Anterior cingulate cortex (tissue), 58 donors: ENCODE measurements around the gene GABRB3.

Experiments used
- DNase-seq, 58 donors: peaks; one replicate each; lab custom pipeline; 2025; lab: John Stamatoyannopoulos, UW

Gene GABRB3

DNA sequence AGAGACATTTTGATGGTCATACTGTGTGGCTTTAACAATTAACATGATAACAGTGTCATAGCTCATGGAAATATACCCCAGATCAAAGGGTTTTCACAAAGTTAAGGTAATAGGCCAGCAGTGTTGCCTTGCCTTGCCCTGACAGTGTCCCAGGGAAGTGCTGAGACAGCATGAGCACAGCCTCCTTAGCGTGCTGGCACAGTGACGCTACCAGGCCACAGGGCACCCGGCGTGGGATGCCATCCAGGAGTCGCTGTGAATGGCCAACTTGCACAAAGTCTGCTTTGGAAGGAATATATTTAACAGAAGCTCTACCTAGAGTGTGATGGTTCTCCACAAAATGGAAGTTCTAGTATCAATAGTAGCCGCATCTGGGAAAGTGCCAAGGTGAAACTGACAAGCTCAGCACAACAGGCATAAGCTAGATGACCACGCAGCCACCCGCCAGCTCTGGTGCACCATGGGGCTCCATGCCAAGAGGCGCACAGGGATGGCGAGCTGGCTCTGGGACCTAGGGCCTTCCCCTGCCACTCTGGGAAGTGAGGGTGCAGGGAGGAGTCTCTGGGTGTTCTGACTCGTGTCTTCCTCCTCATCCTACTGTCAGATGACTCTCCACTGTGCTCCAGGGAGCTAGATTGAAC is 86.2 kb downstream of the GABRB3 start:
- no peak for DNase-seq

GRCh38 chr15:26682598-26683164 is 90.2 kb downstream of the GABRB3 start:
- no peak for DNase-seq

DNA sequence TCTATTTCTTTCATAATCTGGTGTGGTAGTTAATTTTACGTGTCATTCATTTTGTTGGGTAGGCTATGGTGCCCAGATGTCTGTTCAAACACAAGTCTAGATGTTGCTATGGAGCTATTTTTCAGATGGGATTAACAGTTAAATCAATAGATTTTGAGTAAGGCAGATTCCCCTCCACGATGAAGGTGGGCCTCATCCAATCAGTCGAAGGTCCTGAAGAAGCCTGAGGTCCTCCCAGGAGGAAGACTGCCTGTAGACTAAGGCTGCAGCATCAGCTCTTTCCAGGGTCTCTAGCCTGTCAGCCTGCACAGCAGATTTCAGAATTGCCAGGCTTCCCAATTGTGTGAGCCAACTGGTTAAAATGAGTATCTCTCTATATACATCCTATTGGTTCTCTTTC is 92.9 kb downstream of the GABRB3 start:
- no peak for DNase-seq

DNA sequence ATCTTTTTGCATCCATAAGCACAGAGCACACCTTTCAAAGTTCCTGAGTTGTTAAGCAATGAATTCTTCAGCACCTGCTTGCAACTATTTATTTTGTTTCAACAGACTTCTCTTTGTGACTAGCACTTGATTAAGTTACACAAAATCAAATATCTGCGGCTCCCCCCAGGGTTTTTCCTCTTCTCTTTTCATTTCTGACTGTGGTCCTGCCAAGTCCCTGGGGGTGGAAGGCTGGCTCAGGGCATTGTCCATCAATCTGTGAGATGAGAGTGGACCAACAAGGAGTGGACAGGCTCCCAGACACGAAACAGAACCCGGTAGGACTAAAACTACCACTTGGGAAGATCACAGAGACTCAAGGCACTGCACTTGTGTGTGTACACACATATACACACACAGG is 96.8 kb downstream of the GABRB3 start:
- no peak for DNase-seq

- DNase-seq: no peak
These were observed 98.4 kb downstream of the GABRB3 start for GRCh38 chr15:26674467-26674866.

DNA sequence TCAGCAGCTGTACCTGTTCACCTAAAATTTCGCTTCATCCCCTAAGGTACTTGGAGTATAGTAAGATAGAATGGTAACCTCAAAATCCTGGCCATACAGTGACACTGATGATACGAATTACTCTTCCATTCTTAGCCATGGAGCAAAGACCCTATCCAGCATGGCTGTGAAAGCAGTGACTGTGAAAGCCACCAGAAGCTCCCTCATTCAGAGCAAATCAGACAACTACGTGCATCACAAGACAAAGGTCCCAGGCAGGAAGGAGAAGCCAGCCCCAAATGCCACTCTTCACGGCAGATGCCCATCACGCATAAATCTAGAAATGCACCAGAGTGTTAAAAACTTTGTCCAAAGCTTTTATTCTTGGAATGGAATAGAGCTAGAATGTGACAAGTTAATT is 99.4 kb downstream of the GABRB3 start:
- no peak for DNase-seq

DNA sequence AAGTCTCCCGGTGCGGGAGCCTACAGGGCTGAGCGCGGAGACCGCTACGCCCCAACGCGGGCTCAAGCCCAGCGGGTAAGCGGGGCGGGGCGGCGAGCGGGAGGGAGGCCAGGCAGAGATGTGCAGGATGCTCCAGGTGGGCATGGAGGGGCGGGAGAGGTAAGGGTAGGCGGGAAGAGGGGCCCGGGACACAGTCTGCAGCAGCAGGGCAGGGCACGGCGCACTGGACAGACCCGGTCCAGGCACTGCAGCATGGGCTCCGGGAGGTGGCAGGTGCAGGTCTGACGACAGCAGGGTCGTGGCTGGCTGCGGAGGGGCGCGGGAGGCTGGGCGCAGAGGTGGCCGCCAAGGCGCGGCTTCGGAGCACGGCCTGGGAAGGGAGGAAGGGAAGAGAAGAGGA is 102.8 kb downstream of the GABRB3 start:
- no peak for DNase-seq

DNA sequence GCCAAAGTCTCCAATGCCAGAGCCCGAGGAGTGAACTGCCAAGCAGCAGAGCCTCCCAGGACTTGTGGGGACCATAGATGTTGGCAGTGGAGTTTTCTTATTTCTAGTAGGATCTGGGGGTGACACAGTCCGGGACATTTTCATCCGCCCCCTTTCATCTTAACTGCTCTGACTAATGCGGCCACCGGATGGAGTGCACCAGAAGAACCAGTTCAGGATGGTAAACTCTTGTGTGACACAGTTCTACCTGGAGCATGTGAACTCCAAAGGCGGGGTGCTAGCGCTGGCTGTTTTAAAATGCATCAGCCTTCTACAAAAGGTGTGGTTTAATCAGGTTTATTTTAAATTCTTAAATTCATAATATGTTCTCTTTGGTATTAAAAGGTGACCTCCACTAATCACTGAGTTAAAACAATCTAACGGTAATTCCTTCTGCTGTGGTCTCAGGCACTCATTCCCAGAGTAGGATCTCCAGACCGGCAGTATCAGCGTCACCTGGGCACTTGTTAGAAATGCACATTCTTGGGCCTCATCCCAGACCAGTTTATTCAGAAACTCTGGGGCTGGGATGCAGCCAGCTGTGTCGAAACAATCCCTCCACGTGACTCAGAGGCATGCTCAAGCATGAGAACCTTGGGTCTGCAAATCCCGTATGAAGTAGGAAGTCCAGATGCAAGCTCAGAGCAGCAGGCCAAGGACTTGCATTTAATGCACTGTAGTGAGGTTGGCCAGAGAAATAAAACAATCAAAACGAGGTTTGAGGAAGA is 105.5 kb downstream of the GABRB3 start:
- DNase-seq: peak in 17 of 58 donors; percentile 4 to 68 (median 24)

- DNase-seq: peak in 1 of 58 donors; percentile 2
These were observed 106.7 kb downstream of the GABRB3 start for GRCh38 chr15:26665957-26666791.

- DNase-seq: peak in 1 of 58 donors; percentile 29
These were observed 110.6 kb downstream of the GABRB3 start for GRCh38 chr15:26662283-26662682.

DNA sequence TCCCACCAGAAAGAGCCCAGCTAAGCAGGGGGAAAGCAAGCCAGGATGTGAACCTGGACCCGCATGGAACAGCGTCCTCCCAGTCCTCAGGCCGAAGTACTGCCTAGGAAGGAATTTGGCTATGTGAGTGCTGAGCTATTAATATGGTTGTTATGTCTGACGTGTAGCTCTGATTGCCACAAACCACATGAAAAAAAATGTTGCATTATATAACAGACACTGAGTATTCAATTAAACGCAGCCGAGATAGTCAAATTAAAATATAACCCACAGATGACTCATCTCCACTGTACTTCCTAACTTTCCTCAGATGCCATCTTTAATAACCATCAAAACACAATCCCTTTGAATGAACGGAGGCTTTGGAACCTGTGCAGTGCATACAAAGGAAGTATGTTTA is 111.1 kb downstream of the GABRB3 start:
- DNase-seq: peak in 2 of 58 donors; percentile 17 to 18

GRCh38 chr15:26661107-26661506 is 111.8 kb downstream of the GABRB3 start:
- no peak for DNase-seq

DNA sequence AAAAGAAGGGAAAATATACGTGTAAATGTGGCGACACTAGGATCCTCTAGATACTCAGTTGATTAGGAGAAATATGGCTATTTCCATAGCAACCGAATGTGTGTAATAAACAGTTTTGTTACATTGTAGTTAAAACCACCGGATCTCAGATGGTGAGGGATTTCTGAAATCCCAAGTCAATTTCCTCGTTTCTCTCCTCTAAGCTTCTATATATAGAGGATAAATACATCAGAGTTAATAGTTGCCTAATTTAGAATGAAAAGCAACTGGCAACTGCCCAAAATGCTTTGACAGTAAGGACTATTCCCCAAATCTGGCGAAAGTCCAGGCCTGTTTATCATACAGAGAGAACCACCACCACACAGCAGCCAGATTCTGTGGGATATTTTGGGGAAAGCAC is 112.6 kb downstream of the GABRB3 start:
- no peak for DNase-seq

DNA sequence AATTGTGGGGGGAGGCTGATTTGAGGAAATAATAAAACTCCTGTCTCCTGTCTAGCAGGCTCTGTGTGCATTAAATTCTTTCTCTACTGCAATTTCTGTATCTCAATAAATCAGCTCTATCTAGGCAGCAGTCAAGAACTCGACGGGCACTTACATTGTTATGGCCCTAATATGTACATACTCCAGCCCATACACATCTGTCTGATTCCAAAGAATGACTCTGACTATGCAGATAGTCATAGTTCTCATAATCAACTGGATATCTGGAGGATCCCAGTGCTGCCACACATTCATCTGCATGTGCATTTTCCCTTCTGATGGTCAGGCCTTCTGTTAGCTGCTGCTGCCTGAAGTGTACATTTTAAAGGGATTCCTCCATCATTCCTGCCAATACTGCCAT is 114.6 kb downstream of the GABRB3 start:
- no peak for DNase-seq

DNA sequence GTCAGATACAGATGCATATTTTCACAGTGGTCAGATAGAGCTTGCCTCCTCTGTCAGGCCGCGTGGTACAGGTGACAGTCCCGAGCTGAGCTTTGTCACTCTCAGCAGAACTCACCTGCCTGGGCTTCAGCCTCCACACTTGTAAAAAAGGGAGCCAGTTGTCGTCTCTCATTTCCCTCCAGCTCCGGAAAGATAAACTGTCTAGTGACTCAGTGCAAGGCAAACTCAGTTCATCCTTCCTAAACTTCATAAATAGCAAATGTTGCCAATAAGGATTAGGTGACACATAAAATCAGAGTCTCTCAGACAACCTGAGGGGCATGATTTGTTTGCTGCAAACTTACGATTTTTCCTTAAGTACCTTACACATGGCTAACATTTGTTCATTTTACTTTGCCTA is 116.8 kb downstream of the GABRB3 start:
- no peak for DNase-seq

DNA sequence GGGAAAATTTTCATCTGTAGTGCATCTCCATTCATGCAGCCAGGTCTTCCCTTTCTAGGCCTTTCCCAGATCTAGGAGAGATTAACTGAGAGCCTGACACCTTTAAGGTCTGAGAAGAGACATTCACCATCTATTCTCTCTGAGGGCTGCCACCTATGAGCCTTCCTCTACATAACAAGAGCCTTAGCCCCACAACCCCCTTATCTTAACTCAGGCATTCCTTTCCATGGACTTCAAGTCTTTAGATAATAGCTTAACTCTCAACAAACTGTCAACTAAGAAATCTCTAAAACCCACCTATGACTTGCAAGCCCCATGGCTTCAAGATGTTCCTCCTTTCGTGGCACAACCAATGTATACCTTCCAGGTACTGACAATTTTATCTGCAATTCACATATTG is 121.0 kb downstream of the GABRB3 start:
- DNase-seq: no peak

- peak in 1 of 58 donors; percentile 31 for DNase-seq
These were observed 124.2 kb downstream of the GABRB3 start for GRCh38 chr15:26648676-26649075.

- no peak for DNase-seq
These were observed 127.9 kb downstream of the GABRB3 start for GRCh38 chr15:26644948-26645347.

DNA sequence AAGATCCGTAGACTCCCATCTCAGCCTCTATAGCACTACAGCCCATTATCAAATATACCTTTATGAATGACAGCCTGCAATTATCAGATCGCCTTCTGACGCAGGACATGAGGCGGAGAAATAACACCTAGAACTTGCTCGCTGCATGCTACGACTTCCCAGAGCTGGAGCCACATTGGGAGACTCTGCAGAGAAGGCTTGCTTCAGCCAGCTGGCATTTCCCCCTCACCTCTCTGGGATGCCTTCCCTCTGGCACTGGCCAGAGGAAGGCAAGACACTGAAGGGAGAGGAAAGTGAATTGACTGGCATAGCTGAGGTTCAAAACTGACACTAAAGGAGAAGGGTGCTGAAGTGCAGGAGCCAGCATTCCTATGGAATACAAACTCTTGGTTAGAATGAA is 131.7 kb downstream of the GABRB3 start:
- no peak for DNase-seq

- no peak for DNase-seq
These were observed 132.3 kb downstream of the GABRB3 start for GRCh38 chr15:26640601-26641000.

GRCh38 chr15:26639966-26640365 is 132.9 kb downstream of the GABRB3 start:
- no peak for DNase-seq
